K562 (cell line): ENCODE measurements around the gene F2RL1. TPM values are rescaled to one million over a fixed set of nuclear protein-coding genes. Genes with fewer than 3 reads are reported as not detected.

Experiments used
- ARNT ChIP-seq, 2 experiments: fragments of 450-650 bp; IDR thresholded peaks; 2 replicates each; pipeline ENCODE4 v1.6.1; 2016; ENCODE audit warnings: mild to moderate bottlenecking in 1 of 2
- CEBPB ChIP-seq: fragments of 450-650 bp; IDR thresholded peaks from 2 replicates; pipeline ENCODE4 v1.6.1; 2016; ENCODE audit warnings: missing genetic modification characterization, missing compliant biosample characterization
- DNMT1 ChIP-seq: fragments of 450-650 bp; IDR thresholded peaks from 2 replicates; pipeline ENCODE4 v1.6.1; 2016; ENCODE audit warnings: antibody characterized with exemption, mild to moderate bottlenecking
- ELF2 ChIP-seq: fragments of 250-450 bp; sonication (Bioruptor Pico); IDR thresholded peaks from 2 replicates; pipeline ENCODE4 v1.5.0; 2021; ENCODE audit warnings: mild to moderate bottlenecking
- ERF ChIP-seq: fragments of 450-650 bp; formaldehyde crosslinking; IDR thresholded peaks from 2 replicates; pipeline ENCODE4 v1.4.0; 2020; ENCODE audit warnings: mild to moderate bottlenecking, mixed read lengths
- FOXJ2 ChIP-seq: fragments of 200-800 bp; sonication (Bioruptor generic); IDR thresholded peaks from 2 replicates; pipeline ENCODE4 v1.6.1; 2016; ENCODE audit warnings: missing genetic modification characterization, missing compliant biosample characterization
- HDAC3 ChIP-seq: fragments of 450-650 bp; IDR thresholded peaks from 2 replicates; pipeline ENCODE4 v1.6.1; 2018; ENCODE audit warnings: borderline replicate concordance, mild to moderate bottlenecking, moderate library complexity; ENCODE audit not compliant: partially characterized antibody
- PHB2 ChIP-seq: fragments of 450-650 bp; IDR thresholded peaks from 2 replicates; pipeline ENCODE4 v1.6.1; 2017; ENCODE audit warnings: low read depth
- PML ChIP-seq: IDR thresholded peaks from 2 replicates; pipeline ENCODE4 v1.6.1; 2012; ENCODE audit warnings: low read length, inconsistent platforms
- PYGO2 ChIP-seq: fragments of 450-650 bp; IDR thresholded peaks from 2 replicates; pipeline ENCODE4 v1.6.1; 2016; ENCODE audit warnings: mild to moderate bottlenecking, missing genetic modification characterization, moderate library complexity, missing compliant biosample characterization
- RBBP5 ChIP-seq: fragments of 200-600 bp; sonication (generic); IDR thresholded peaks from 2 replicates; pipeline ENCODE4 v1.6.1; 2012; ENCODE audit warnings: borderline replicate concordance, mild to moderate bottlenecking, low read length, control low read depth, inconsistent platforms; ENCODE audit not compliant: insufficient read depth, poor library complexity, severe bottlenecking
- SETDB1 ChIP-seq: IDR thresholded peaks from one replicate; pipeline ENCODE4 v1.6.1; 2012; ENCODE audit warnings: low read length, control low read depth, inconsistent platforms
- SP1 ChIP-seq: sonication (generic); formaldehyde crosslinking; IDR thresholded peaks from 2 replicates; pipeline ENCODE4 v1.8.1; 2022; ENCODE audit warnings: mild to moderate bottlenecking, missing genetic modification reagents
- SRSF3 ChIP-seq: fragments of 200-400 bp; formaldehyde crosslinking; IDR thresholded peaks from 2 replicates; pipeline ENCODE4 v1.6.1; 2016; ENCODE audit warnings: mild to moderate bottlenecking, low read length, moderate library complexity; ENCODE audit not compliant: insufficient read depth
- ZFX ChIP-seq: sonication (generic); formaldehyde crosslinking; IDR thresholded peaks from 2 replicates; pipeline ENCODE4 v1.8.0; 2022; ENCODE audit warnings: mild to moderate bottlenecking, missing genetic modification reagents, moderate library complexity
- ZNF224 ChIP-seq: sonication (generic); formaldehyde crosslinking; IDR thresholded peaks from 2 replicates; pipeline ENCODE4 v1.8.0; 2022; ENCODE audit warnings: mild to moderate bottlenecking, missing genetic modification reagents
- ZNF668 ChIP-seq: fragments of 250-450 bp; sonication (Bioruptor Pico); IDR thresholded peaks from 2 replicates; pipeline ENCODE4 v1.8.0; 2022; ENCODE audit warnings: mild to moderate bottlenecking, inconsistent platforms
- polyA plus RNA-seq, 8 experiments: library from polyadenylated mRNA; depleted of rRNA in 4 of 8; stranded (reverse) in 5 of 8; unstranded in 3 of 8; fragments of >200 nt; fragmentation: Nextera tagmentation in 2 of 8; fragmentation: Illumina TruSeq in 1 of 8; extraction: Ambion mirVana in 2 of 8; extraction: Trizol in 1 of 8; gene quantifications; 2 replicates each; pipeline versions ENCODE4 v1.2.1 to v1.2.3, GENCODE V29; 2011 to 2014; ENCODE audit warnings: inconsistent platforms in 1 of 8, missing spikeins in 1 of 8
- total RNA-seq, 7 experiments: library from RNA; depleted of rRNA in 6 of 7; stranded (reverse); fragments of >200 nt in 6 of 7; fragmentation: Illumina TruSeq in 2 of 7; extraction: Trizol in 2 of 7; gene quantifications; 2 replicates each; pipeline versions ENCODE4 v1.2.1 to v1.2.3, GENCODE V29; 2011 to 2021; ENCODE audit warnings: low replicate concordance in 1 of 7
- TF ChIP-seq, protein P1 (sequence below): sonication (generic); formaldehyde crosslinking; IDR thresholded peaks from 2 replicates; pipeline ENCODE4 v1.5.0; 2020; ENCODE audit warnings: missing genetic modification reagents
- TF ChIP-seq, protein P2 (sequence below), 2 experiments: fragments of 450-650 bp in 1 of 2; sonication (generic) in 1 of 2; formaldehyde crosslinking; conservative IDR thresholded peaks; 2 replicates each; pipeline versions ENCODE4 v1.4.0 to v1.8.1; 2020 to 2022; ENCODE audit warnings: mild to moderate bottlenecking in 1 of 2, missing genetic modification reagents in 1 of 2
- TF ChIP-seq, protein P3 (sequence below), 2 experiments: fragments of 450-650 bp; IDR thresholded peaks; 2 replicates each; pipeline ENCODE4 v1.6.1; 2018; ENCODE audit warnings: mild to moderate bottlenecking in 2 of 2, low read depth in 1 of 2; ENCODE audit not compliant: partially characterized antibody in 2 of 2
- TF ChIP-seq, protein P4 (sequence below), 2 experiments: fragments of 450-650 bp; conservative IDR thresholded peaks; 2 replicates each; pipeline ENCODE4 v1.6.1; 2017; ENCODE audit warnings: mild to moderate bottlenecking in 2 of 2, moderate library complexity in 2 of 2

The F2RL1 gene
- total and polyA plus RNA-seq, 9 of the 15 experiments (the other 6 are each of a cell fraction or from before 2014, with no cell fraction given): 0.03 to 0.50 (median 0.27) TPM; not detected in 6

DNA sequence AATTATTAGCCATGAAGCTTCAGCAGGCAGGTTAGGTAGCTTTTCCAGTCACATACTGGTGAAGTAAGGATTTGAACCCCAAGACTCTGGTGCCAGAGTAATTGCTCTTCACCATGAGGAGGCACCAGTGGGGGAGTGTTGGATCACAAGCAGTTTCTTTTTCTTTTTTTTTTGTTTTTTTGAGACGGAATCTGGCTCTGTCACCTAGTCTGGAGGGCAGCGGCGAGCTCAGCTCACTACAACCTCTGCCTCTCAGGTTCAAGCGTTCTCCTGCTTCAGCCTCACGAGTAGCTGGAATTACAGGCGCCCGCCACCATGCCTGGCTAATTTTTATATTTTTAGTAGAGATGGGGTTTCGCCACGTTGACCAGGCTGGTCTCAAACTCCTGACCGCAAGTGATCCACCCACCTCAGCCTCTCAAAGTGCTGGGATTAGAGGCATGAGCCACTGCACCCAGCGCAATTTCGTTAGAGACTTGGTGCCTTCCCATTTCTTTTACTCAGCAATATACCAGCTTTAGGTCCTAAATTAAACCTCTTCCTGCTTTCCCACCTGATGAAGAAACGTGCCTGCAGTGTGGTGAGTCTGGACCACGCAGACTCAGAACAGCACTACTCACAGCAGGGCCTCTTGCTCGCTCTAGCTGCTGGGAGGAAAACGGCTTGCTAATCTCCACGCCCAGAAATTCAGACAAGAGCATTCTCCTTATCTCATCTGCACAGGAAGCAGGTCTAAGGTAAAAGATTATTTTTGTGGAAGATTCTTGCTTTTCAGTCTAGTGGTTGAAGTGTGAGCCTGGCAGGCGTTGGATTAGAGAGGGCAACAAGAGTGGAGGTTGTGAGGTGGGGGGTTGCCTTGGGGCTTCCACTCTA, 30.8 kb downstream of the F2RL1 start, which contains the start of gene S100Z (continued):
- TF ChIP-seq PHB2: peak; percentile 84; the same call in 1 of the 2 replicates
- peak; percentile 18 to 69; a peak in 1 of 4 replicates for TF ChIP-seq ARNT (IDR thresholded peaks at IDR 0.05)
- TF ChIP-seq, protein P1, sequence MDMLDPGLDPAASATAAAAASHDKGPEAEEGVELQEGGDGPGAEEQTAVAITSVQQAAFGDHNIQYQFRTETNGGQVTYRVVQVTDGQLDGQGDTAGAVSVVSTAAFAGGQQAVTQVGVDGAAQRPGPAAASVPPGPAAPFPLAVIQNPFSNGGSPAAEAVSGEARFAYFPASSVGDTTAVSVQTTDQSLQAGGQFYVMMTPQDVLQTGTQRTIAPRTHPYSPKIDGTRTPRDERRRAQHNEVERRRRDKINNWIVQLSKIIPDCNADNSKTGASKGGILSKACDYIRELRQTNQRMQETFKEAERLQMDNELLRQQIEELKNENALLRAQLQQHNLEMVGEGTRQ (CRISPR knock-in tag): no peak
- TF ChIP-seq FOXJ2 (tag): no peak
- TF ChIP-seq SP1 (CRISPR knock-in tag): no peak
- TF ChIP-seq, protein P2, sequence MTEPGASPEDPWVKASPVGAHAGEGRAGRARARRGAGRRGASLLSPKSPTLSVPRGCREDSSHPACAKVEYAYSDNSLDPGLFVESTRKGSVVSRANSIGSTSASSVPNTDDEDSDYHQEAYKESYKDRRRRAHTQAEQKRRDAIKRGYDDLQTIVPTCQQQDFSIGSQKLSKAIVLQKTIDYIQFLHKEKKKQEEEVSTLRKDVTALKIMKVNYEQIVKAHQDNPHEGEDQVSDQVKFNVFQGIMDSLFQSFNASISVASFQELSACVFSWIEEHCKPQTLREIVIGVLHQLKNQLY (CRISPR knock-in tag; conservative IDR thresholded peaks at IDR 0.05): no peak
- no peak for TF ChIP-seq SETDB1
- TF ChIP-seq, protein P3, sequence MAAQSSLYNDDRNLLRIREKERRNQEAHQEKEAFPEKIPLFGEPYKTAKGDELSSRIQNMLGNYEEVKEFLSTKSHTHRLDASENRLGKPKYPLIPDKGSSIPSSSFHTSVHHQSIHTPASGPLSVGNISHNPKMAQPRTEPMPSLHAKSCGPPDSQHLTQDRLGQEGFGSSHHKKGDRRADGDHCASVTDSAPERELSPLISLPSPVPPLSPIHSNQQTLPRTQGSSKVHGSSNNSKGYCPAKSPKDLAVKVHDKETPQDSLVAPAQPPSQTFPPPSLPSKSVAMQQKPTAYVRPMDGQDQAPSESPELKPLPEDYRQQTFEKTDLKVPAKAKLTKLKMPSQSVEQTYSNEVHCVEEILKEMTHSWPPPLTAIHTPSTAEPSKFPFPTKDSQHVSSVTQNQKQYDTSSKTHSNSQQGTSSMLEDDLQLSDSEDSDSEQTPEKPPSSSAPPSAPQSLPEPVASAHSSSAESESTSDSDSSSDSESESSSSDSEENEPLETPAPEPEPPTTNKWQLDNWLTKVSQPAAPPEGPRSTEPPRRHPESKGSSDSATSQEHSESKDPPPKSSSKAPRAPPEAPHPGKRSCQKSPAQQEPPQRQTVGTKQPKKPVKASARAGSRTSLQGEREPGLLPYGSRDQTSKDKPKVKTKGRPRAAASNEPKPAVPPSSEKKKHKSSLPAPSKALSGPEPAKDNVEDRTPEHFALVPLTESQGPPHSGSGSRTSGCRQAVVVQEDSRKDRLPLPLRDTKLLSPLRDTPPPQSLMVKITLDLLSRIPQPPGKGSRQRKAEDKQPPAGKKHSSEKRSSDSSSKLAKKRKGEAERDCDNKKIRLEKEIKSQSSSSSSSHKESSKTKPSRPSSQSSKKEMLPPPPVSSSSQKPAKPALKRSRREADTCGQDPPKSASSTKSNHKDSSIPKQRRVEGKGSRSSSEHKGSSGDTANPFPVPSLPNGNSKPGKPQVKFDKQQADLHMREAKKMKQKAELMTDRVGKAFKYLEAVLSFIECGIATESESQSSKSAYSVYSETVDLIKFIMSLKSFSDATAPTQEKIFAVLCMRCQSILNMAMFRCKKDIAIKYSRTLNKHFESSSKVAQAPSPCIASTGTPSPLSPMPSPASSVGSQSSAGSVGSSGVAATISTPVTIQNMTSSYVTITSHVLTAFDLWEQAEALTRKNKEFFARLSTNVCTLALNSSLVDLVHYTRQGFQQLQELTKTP (IDR thresholded peaks at IDR 0.05; ENCODE audit: low read depth in 1 of 2, partially characterized antibody in 2 of 2): peak; percentile 43 to 46
- TF ChIP-seq, protein P4, sequence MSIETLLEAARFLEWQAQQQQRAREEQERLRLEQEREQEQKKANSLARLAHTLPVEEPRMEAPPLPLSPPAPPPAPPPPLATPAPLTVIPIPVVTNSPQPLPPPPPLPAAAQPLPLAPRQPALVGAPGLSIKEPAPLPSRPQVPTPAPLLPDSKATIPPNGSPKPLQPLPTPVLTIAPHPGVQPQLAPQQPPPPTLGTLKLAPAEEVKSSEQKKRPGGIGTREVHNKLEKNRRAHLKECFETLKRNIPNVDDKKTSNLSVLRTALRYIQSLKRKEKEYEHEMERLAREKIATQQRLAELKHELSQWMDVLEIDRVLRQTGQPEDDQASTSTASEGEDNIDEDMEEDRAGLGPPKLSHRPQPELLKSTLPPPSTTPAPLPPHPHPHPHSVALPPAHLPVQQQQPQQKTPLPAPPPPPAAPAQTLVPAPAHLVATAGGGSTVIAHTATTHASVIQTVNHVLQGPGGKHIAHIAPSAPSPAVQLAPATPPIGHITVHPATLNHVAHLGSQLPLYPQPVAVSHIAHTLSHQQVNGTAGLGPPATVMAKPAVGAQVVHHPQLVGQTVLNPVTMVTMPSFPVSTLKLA (conservative IDR thresholded peaks at IDR 0.05): peak in 1 of 2 experiments; percentile 62; a peak in 3 of 4 replicates
- TF ChIP-seq PYGO2 (tag): 0 out of 2 replicates have a peak, but pooled peaks have one; percentile 24
- peak; percentile 41 for TF ChIP-seq ZFX (CRISPR knock-in tag)
- TF ChIP-seq HDAC3: peak; percentile 78
- no peak for TF ChIP-seq DNMT1
- TF ChIP-seq CEBPB (tag): no peak
- no peak for TF ChIP-seq ERF (CRISPR knock-in tag)
- no peak for TF ChIP-seq ZNF668 (CRISPR knock-in tag)
- TF ChIP-seq RBBP5: no peak
- TF ChIP-seq PML: peak; percentile 96
- no peak for TF ChIP-seq ELF2 (CRISPR knock-in tag)
- TF ChIP-seq SRSF3: no peak
- no peak for TF ChIP-seq ZNF224 (CRISPR knock-in tag)
